HG02610 (cell line): Measurements from ENCODE around the gene GRID1.

ENCODE experiments used
- ATAC-seq: cut with Tn5 transposase; IDR thresholded peaks from one replicate; pipeline ENCODE4 v1.9.1; 2021; ENCODE audit warnings: mild to moderate bottlenecking, moderate library complexity; ENCODE audit not compliant: unreplicated experiment

The GRID1 gene

GRCh38 chr10:86218842-86219241, 147.8 kb downstream of the GRID1 start:
- ATAC-seq = no peak

- ATAC-seq = no peak
Measured at GRCh38 chr10:86218160-86218559, 148.4 kb downstream of the GRID1 start.

DNA sequence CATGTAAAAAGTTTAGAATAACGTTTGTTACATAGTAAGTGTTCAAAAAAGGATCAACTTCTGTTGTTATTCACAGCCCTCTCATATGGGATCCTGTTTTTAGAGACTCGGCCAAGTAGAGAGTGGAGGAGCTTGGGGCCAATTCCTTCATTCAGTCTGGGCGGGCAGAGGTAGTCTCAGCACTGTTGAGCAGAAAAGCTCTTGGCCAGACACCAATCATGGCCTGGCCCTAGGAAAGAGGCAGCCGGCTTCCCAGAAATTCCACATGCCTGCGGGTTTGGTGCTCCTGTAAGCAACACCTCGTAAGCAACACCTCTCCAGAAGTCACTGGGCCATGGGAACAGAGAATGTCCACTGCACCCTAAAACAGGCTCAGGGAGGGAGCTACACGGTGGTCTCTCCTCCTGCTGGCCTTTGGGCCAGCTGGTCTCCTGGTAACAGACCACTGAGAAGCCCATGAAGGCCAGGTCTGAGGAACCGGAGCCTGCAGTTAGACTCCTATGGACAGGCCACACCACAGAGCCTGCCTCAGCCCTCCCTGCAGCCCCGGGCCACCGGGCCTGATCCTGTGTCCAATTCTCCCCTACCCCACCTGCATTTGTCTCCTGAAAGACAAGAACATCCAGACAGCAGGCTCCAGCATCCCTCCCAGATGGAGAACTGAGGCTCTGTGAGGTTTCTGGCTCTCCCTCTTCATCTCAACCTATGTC, 149.1 kb downstream of the GRID1 start:
- no peak for ATAC-seq

- no peak for ATAC-seq
Measured at GRCh38 chr10:86216886-86217285, 149.7 kb downstream of the GRID1 start.

DNA sequence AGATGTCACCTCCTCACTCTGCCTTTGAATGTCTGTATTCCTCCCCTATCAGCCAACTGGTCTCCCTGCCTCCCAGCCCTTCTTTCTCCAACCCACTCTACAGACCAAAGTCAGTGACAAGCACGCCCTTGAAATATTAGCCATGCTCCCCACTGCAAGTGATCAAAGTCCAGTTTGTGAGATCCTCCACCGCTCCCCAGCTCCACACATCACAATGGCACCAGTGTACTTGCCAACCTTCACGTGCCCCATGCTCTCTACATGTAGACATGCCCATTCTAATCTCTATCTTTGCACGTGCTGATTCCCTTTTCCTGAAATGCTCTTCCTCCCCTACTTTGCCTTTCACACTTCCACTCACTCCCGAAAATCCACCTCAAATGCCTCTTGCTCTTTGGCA, 150.9 kb downstream of the GRID1 start:
- no peak for ATAC-seq

DNA sequence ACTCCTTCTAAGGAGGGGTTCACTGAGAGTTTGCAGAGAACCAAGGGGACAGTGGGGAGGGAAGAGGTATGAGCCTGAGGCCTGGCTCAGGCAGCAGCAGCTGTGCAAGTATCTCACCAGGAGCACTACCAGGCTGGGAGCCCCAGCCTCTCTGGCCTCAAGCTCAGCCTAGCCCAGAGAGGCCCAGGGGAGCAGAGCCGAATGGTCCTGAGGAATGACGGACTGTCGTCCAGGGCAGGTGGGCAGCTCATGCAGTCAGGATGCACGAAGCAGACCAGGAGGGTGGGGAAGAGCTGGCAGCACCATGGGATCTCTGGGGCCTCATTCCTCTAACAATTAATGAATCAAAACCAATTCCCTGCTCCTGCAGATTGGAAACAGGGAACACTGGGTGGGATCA, 151.5 kb downstream of the GRID1 start:
- no peak for ATAC-seq

DNA sequence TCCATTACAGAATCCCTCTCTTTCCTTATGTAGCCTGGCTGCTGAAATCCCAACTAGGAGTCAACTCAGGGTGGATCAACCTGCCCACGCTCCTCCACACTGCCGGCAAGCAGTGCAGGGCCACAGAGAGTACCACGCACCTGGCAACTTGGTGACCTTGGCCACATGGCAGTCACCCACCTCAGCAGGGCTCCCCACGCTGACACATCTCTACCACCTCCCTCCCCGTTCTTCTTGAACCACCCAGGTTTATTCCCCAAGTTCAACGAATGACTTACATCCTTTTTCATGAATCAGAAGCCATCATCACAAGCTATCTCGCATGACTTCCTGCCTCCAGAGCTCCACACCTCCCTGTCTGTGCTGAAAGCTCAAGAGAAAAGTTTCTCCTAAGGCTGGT, 153.4 kb downstream of the GRID1 start:
- no peak for ATAC-seq

- ATAC-seq = no peak
Measured at GRCh38 chr10:86212391-86212700, 154.2 kb downstream of the GRID1 start.

DNA sequence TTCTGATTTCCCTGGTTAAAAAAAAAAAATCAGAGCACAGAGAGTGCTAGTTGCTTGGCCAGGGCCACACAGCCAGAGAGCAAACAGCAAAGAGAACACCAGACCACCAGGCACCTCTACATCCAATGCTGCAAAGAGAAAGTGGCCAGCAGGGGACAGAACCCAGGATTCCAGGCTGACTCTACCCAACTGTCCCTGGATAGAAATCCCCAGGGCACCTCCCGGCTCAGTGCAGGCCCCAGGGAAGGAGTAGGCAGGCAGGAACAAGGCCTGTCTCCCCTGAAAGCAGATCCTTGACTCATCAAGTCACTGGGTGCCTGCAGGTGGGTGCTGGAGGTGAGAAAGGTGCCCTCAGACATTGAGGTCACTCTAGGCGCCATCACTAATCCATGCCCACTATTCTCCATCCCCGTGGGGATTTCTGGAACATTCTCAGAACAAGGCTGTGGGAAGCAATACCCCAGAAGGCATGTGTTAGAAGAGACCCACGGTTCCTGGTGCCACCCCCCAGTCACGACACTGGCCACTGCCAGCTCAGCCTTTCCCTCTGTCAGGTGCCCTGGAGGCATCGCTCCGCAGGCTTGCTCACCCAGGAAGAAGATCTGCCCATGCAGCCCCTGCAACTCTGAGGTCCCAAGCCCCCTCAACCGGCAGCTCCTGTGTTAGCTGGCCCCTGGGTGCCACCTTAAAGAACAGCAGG, 154.8 kb downstream of the GRID1 start:
- no peak for ATAC-seq

DNA sequence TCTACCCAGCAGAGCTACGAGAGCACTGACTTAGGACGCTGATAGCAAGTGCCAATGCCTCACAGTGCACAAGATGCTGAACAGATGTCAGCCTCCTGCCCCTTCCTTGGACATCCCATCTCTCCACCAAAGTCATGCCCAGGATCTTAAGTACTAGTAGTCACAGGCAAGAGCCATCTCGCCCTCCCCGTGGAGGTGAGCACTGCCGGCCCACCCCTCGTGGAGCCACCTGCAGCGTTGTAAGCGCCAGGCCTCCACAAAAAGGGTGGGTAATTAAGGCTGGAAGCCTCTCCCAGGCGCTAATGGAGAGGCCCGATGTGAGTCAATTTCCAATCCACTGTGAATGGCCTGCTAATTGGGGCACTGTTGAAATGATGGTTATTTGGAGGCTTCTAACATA, 156.2 kb downstream of the GRID1 start:
- ATAC-seq = no peak

DNA sequence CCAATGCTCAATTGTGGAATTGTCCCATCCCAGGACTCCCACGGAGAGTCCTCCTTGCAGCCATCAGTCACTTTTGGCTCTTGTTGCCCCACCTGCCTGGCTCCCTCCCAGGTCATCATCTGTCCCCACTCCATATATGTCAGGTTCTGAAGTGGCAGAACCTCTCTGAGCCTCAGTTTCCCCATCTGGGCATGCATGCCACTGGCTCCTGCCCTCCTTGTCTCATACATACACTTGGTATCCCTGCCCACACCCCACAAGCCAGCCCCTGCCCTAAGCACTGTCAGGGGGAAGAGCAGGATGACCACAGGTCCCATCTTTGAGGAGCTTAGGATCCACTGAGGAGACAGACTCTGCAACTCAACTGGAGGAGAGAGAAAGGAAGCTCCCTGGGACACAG, 156.9 kb downstream of the GRID1 start:
- no peak for ATAC-seq

GRCh38 chr10:86207226-86207625, 159.4 kb downstream of the GRID1 start:
- no peak for ATAC-seq

- ATAC-seq = no peak
Measured at GRCh38 chr10:86206240-86206579, 160.4 kb downstream of the GRID1 start.

GRCh38 chr10:86205306-86206239, 161.0 kb downstream of the GRID1 start:
- no peak for ATAC-seq

GRCh38 chr10:86204421-86205305, 161.9 kb downstream of the GRID1 start:
- no peak for ATAC-seq

- ATAC-seq = no peak
Measured at GRCh38 chr10:86203162-86203905, 163.3 kb downstream of the GRID1 start.

DNA sequence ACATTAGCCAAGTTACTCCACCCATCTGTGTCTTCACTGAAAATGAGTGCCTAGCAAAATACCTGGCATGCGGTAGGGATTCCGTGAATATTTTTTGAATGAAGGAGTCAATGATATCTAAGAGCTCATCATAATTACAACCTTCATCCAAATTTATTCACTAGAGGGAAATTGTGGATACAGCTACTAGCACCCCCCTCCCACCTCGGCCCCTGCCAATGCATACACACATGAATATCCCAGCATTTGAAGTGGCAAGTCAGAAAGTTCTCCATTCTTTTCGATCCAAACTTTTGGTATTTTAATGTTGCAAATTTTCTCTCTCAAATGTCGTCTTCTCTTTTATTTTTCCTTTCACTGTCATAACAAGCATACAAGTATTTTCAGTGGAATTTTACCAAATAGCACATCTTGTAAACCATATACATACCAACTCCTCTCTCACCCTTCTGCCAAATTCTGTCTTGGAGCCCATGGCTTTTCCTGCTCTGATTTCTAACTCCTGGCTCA, 164.3 kb downstream of the GRID1 start:
- no peak for ATAC-seq

DNA sequence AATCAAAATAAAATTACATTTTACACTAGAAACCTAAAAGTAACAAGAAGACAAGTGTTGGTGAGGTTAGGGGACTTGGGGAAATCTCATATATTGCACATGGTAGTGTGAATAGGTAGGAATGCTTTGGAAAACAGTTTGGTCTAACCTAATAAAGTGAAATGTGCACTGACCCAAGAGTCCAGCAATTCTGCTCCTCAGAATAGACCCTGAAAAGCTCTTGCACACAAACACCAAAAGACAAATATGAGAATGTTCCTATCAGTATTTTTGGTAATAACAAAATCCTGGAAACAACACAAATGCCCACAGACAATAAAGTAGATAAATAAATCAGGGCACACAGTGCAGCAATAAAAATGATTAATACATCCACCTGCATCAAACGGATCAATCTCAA, 165.7 kb downstream of the GRID1 start:
- no peak for ATAC-seq

GRCh38 chr10:86200269-86200668, 166.3 kb downstream of the GRID1 start:
- ATAC-seq = no peak

GRCh38 chr10:86199041-86199440, 167.6 kb downstream of the GRID1 start:
- no peak for ATAC-seq
